Measurements from ENCODE around the gene RAPGEF5. TPM values are rescaled to one million over a fixed set of nuclear protein-coding genes. Genes with fewer than 3 reads are reported as not detected.

Gene RAPGEF5
- total and polyA plus RNA-seq, 12 donors: 5.1 to 87.0 (median 26.0) TPM

GRCh38 chr7:22110881-22111280, 246.1 kb downstream of the RAPGEF5 start:
- Histone ChIP-seq H3K4me3 (no peak overlapping the region), H3K9me3 (replicated peaks in 1 of 3) (no peaks in the 10 kb centered on the region), H3K27me3 (no peaks in the 10 kb centered on the region), H3K4me1 (replicated peaks in 1 of 2) (no peaks in the 10 kb centered on the region), H3K36me3 (replicated peaks in 1 of 2) (no peaks in the 10 kb centered on the region), H3K27ac (no peak overlapping the region)
- WGBS, 4 donors: 56 to 69% (median 64%) methylated on average over 4 of the region's 4 CpGs
- TF ChIP-seq CTCF (IDR thresholded peaks at IDR 0.05): no peak
- no peak for TF ChIP-seq POLR2A (IDR thresholded peaks at IDR 0.05)
- peak in 1 of 7 donors; percentile 5 for DNase-seq
- intact Hi-C loops (cut with DNase I): loop anchor here (2.0 to 5.0 kb wide), 2 partner anchors 376 to 378 kb away; no protein-coding TSS in a partner anchor

- H3K9me3 ChIP-seq (replicated peaks in 1 of 3): no peaks in the 10 kb centered on the region
- H3K4me3 ChIP-seq: no peak overlapping the region
- H3K4me1 ChIP-seq (replicated peaks in 1 of 2): no peaks in the 10 kb centered on the region
- no peak for TF ChIP-seq POLR2A (IDR thresholded peaks at IDR 0.05)
- peak; percentile 73 to 95 (median 90) for TF ChIP-seq CTCF (IDR thresholded peaks at IDR 0.05)
- H3K36me3 ChIP-seq (replicated peaks in 1 of 2): no peaks in the 10 kb centered on the region
- H3K27me3 ChIP-seq: no peaks in the 10 kb centered on the region
- intact Hi-C loops (cut with DNase I): loop anchor here (2.0 to 5.0 kb wide), 2 partner anchors 377 to 378 kb away; no protein-coding TSS in a partner anchor
- H3K27ac ChIP-seq: no peak overlapping the region
- WGBS, 4 donors: 7 to 10% (median 8%) methylated on average over 6 of the region's 6 CpGs
- peak; percentile 65 to 91 (median 76) for DNase-seq
These were observed 246.6 kb downstream of the RAPGEF5 start for GRCh38 chr7:22110227-22110839.

GRCh38 chr7:22109761-22110160, 247.2 kb downstream of the RAPGEF5 start:
- 50 to 62% (median 57%) methylated on average over 5 to 7 of the region's 7 CpGs for WGBS, 4 donors
- peak in 6 of 7 donors; percentile 21 to 64 (median 33) for DNase-seq
- no peak overlapping the region for H3K27ac ChIP-seq
- H3K4me3 ChIP-seq: no peak overlapping the region
- no peak for TF ChIP-seq POLR2A (IDR thresholded peaks at IDR 0.05)
- peak in 1 of 6 experiments; percentile 9 for TF ChIP-seq CTCF (IDR thresholded peaks at IDR 0.05)
- H3K9me3 ChIP-seq (replicated peaks in 1 of 3): no peaks in the 10 kb centered on the region
- H3K36me3 ChIP-seq (replicated peaks in 1 of 2): no peaks in the 10 kb centered on the region
- no peaks in the 10 kb centered on the region for H3K4me1 ChIP-seq (replicated peaks in 1 of 2)
- H3K27me3 ChIP-seq: no peaks in the 10 kb centered on the region
- intact Hi-C loops (cut with DNase I): loop anchor here (2.0 to 5.0 kb wide), 2 partner anchors 378 to 379 kb away; no protein-coding TSS in a partner anchor

GRCh38 chr7:22108151-22108845, 248.7 kb downstream of the RAPGEF5 start:
- Histone ChIP-seq H3K4me1 (replicated peaks in 1 of 2) (no peaks in the 10 kb centered on the region), H3K9me3 (replicated peaks in 1 of 3) (no peaks in the 10 kb centered on the region), H3K36me3 (replicated peaks in 1 of 2) (no peaks in the 10 kb centered on the region), H3K27me3 (no peaks in the 10 kb centered on the region), H3K4me3 (no peak overlapping the region), H3K27ac (no peak overlapping the region)
- 43 to 64% (median 47%) methylated on average over 13 of the region's 13 CpGs for WGBS, 4 donors
- intact Hi-C loops (cut with DNase I): no loop called here
- no peak for TF ChIP-seq CTCF (IDR thresholded peaks at IDR 0.05)
- TF ChIP-seq POLR2A (IDR thresholded peaks at IDR 0.05): no peak
- DNase-seq: no peak
